IPS DF 6.9 (cell line): ENCODE results near the gene TBC1D22A.

ENCODE experiments used
- DNase-seq: peaks from one replicate; pipeline ENCODE4 v3.0.0-alpha.2; 2013; ENCODE audit warnings: low read depth, low spot score
- H3K27ac ChIP-seq: one replicate; pipeline ENCODE4 v1.5.1; 2013; ENCODE audit warnings: low read length, control low read depth
- H3K27me3 ChIP-seq: 2 replicates; pipeline ENCODE4 v1.6.1; 2013; ENCODE audit warnings: mild to moderate bottlenecking, low read length; ENCODE audit not compliant: control insufficient read depth, insufficient read depth
- H3K36me3 ChIP-seq: 2 replicates; pipeline ENCODE4 v1.6.1; 2013; ENCODE audit warnings: low read length; ENCODE audit not compliant: control insufficient read depth, insufficient read depth
- H3K4me1 ChIP-seq: 2 replicates; pipeline ENCODE4 v1.6.1; 2013; ENCODE audit warnings: low read length; ENCODE audit not compliant: control insufficient read depth, insufficient read depth
- H3K4me3 ChIP-seq: 2 replicates; pipeline ENCODE4 v1.5.1; 2013; ENCODE audit warnings: mild to moderate bottlenecking, low read length
- H3K9me3 ChIP-seq: 2 replicates; pipeline ENCODE4 v1.6.1; 2013; ENCODE audit warnings: low read length, inconsistent platforms; ENCODE audit not compliant: control insufficient read depth, insufficient read depth
- WGBS: extraction: QIAGEN DNeasy Blood & Tissue Kit; methylation state at CpG from one replicate; pipeline ENCODE4 v1.1.7; 2013; ENCODE audit warnings: mixed read lengths, missing lambda C conversion rate; ENCODE audit not compliant: insufficient read length, insufficient coverage; 5-methylcytosine and 5-hydroxymethylcytosine counted together

Gene TBC1D22A

DNA sequence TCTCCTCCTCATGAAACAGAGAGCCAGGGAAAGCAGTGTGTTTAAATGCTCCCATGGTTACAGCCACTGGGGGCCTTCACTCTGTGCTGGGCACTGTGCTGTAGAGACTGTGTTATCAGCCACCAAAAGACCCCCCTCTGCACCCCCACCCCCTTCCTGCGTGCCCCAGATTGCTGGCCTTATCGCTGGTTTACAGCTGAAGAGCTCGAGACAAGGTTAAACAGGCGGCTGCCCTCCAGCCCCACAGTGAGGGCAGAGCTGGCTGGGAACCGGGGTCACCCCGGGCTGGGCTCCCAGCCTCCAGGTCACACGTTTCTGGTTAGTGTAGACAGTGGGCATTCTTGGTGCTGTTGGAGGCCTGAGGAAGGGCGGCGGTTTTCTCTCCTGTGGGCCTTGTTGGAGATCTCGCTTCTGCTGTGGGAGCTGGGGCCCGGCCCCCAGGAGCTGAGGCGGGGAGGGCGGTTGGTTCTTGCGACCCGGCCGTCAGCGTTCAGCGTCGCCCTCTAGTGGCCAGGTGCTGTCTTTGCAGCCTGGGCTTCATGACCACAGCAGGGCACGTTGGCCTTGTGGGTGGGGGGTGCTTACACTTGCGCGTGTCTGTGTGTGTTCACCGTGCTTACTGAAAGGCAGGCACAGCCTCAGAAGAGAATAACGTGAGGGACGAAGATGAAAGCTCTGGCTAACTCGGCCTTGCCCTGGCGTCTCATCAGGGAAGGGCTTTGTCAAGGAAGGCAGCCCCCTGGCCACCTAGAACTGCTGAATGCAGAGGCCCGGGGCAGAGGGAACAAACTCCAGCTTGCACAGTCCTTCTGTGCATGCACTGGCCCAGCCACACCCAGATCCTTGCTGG lies 40.8 kb downstream of the TBC1D22A start:
- no CpG with 5 or more reads among the region's 28 CpGs for WGBS
- DNase-seq: peak; percentile 55

DNA sequence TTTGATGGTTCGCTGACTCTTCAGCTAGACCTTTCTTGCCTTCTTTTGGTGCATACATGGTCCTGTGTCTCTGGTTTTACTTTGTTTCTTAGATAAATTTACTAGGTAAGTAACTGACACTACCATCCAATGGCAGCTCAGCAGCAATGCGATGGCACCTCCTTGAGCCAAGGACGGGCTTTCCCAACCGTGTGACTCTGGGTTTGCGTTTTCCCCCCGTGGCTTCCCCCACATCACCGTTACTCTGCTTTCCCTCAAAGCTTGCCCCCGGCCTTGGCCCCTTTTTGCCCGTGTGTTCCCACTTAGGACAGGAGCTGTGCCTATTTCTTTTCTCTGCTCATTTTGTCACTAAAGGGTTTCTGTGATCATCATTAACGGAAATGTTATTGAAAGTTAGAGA lies 41.5 kb downstream of the TBC1D22A start:
- Histone ChIP-seq H3K27me3 (no peaks in the 10 kb centered on the region), H3K4me1 (0 out of 2 replicates have a peak, but pooled peaks cover 3% of the 10 kb centered on the region), H3K4me3 (no peak overlapping the region), H3K27ac (no peak overlapping the region), H3K36me3 (peaks cover 2% of the 10 kb centered on the region; the same call in 1 of the 2 replicates), H3K9me3 (no peaks in the 10 kb centered on the region)
- DNase-seq: no peak
- no CpG with 5 or more reads among the region's 10 CpGs for WGBS

More for the DNA sequence above, 40.8 kb downstream of the TBC1D22A start:
- Histone ChIP-seq H3K9me3 (no peaks in the 10 kb centered on the region), H3K4me3 (no peak overlapping the region), H3K27me3 (no peaks in the 10 kb centered on the region), H3K4me1 (0 out of 2 replicates have a peak, but pooled peaks cover 3% of the 10 kb centered on the region), H3K27ac (no peak overlapping the region), H3K36me3 (peaks cover 2% of the 10 kb centered on the region; the same call in 1 of the 2 replicates)

DNA sequence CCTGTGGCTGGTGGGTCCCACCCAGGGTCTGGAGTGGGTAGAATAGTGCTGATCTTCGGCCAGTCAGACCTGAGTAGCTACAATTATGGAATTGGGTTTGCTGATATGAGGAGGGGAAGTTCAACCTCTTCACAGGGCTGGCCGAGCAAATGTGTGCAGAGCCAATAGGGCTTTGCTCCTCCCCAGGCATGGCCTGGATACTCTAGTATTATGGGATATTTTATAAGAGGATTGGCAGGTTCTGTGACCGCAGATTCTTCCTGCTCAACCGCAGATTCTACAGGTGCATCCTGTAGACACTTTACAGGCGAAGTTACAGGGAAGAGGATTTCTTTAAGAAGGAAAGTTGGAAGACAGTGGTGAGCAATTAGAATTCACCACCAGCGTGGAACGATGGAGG lies 44.3 kb downstream of the TBC1D22A start:
- no CpG with 5 or more reads among the region's 7 CpGs for WGBS
- Histone ChIP-seq H3K27ac (no peak overlapping the region), H3K4me3 (no peak overlapping the region), H3K4me1 (0 out of 2 replicates have a peak, but pooled peaks cover 3% of the 10 kb centered on the region), H3K36me3 (no peaks in the 10 kb centered on the region), H3K27me3 (no peaks in the 10 kb centered on the region), H3K9me3 (no peaks in the 10 kb centered on the region)
- no peak for DNase-seq

DNA sequence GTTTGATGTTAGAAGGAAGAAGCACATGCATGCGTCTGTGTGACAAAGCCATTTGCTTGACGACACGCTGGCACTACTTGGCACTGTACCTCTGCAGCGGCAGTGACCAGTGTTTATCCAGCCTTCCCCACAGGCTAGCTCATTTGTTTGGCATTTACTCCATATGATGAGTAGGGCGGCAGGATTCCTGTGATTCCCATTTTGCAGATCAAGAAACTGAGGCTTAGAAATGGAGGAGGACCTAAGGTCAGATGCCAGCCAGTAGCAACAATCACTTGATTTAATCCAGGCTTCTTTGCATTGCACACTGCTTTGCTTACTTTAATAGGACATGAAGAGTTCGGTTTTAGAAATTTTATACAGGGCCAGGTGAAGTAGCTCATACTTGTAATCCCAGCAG lies 45.0 kb downstream of the TBC1D22A start:
- H3K4me1 ChIP-seq: 0 out of 2 replicates have a peak, but pooled peaks cover 3% of the 10 kb centered on the region
- H3K27me3 ChIP-seq: no peaks in the 10 kb centered on the region
- H3K4me3 ChIP-seq: no peak overlapping the region
- H3K36me3 ChIP-seq: no peaks in the 10 kb centered on the region
- H3K9me3 ChIP-seq: no peaks in the 10 kb centered on the region
- DNase-seq: no peak
- H3K27ac ChIP-seq: no peak overlapping the region
- no CpG with 5 or more reads among the region's 6 CpGs for WGBS

DNA sequence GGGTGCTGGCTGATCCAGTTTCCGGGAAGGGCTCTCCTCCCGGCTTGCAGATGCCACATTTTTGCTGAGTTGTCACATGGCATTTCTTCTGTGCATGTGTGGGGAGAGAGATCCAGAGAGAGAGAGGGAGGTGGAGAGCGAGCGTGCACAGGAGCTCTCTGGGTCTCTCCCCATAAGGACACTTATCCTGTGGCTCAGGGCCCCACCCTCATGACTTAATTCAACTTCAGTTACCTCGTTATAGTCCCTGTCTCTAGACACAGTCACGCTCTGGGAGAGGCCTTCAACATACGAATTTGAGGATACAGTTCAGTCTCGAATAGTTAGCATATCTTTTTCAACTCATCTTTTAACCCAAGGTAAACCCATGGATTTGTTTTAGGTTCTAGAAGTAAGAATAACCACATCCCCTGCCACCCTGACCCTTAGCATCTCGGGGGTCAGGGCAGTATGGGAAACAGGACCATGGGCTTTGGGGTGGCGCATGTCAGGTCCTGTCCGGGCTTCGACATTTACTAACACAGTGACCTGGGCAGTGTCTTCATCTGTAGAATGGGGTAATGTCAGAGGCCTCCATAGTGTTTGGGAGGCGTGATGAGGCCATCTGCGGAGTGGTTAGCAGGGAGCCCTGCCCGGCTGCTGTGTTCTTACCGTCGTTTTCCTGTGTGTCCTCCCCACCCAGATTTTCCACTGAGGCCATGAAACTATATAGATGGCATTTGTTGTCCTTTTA lies 46.9 kb downstream of the TBC1D22A start:
- DNase-seq: no peak
- Histone ChIP-seq H3K4me3 (no peak overlapping the region), H3K27me3 (no peaks in the 10 kb centered on the region), H3K4me1 (0 out of 2 replicates have a peak, but pooled peaks cover 1% of the 10 kb centered on the region), H3K9me3 (no peaks in the 10 kb centered on the region), H3K27ac (no peak overlapping the region), H3K36me3 (no peaks in the 10 kb centered on the region)
- WGBS: no CpG with 5 or more reads among the region's 17 CpGs

DNA sequence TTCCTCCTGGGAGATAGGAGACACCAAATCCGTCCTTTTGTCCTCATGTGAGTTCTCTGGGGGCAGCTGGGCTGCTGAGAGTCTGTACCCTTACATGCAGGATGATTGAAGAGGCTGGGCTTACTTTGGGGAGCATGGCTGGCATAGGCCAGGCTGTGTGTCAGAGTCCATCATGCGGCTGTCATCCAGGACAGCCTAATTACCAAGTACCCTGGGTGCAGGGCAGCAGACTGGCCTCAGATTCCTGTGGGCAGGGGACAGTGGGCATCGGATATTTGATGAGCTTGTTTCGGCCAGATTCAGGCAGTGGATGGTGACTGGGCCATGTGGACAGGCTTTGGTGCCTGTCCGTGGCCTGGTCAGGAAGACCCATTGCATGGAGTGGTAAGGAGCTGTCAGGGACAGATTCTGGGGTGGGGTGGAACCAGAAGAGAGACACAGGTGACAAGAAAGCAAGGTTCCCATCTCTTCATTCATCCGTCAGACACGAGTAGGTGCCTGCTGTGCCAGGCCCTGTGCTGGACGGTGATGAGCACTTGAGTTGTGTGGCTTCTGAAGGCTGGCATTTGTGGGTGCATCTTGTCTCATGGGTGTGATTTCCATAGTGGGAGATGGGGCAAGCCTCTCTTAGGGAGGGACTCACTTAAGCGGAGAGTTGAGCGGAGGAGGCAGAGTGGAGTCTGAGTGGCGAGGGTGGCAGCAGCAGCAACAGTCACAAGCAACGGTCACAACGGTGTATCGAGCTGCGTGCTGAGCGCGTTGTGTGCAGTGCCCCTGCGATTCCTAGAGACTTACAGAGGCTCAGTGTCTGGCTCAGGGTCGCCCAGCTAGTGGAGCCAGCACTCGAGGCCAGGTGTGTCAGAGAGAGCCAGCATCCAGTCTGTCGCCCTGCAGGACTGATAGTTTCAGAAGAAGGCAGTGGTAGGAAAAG lies 48.7 kb downstream of the TBC1D22A start:
- Histone ChIP-seq H3K4me3 (no peak overlapping the region), H3K27me3 (no peaks in the 10 kb centered on the region), H3K4me1 (0 out of 2 replicates have a peak, but pooled peaks cover 1% of the 10 kb centered on the region), H3K36me3 (no peaks in the 10 kb centered on the region), H3K9me3 (no peaks in the 10 kb centered on the region), H3K27ac (no peak overlapping the region)
- WGBS: no CpG with 5 or more reads among the region's 21 CpGs
- DNase-seq: no peak

DNA sequence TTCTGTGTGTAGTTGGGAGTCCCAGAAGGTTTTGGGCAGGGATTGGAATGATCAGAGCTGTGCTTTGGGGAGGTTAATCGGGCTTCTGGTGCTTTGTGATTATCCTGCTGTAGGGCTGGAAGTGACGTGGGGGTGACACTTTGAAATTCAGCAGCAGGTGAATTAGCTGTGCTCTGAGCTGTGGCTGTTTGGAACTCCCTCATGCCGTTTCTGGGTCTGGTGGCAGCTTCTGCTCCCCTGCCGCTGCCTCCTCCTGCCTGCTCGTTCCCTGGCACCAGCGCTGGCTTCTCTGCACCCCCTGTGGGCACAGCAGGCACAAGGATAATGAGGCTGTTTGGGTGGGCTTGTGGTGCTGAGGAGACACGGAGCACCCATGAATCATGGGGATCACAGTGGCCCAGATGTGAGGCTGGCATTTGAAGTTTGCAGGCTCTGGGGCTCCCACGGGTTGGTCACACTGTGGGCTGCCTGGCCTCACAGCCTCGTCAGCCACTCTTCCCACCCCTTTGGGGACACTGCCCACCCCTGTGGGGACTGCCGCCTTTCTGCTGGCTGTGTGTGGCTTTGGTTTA lies 49.7 kb downstream of the TBC1D22A start:
- Histone ChIP-seq H3K27me3 (no peaks in the 10 kb centered on the region), H3K27ac (no peak overlapping the region), H3K36me3 (no peaks in the 10 kb centered on the region), H3K4me3 (no peak overlapping the region), H3K4me1 (0 out of 2 replicates have a peak, but pooled peaks cover 1% of the 10 kb centered on the region), H3K9me3 (no peaks in the 10 kb centered on the region)
- no peak for DNase-seq
- no CpG with 5 or more reads among the region's 10 CpGs for WGBS

DNA sequence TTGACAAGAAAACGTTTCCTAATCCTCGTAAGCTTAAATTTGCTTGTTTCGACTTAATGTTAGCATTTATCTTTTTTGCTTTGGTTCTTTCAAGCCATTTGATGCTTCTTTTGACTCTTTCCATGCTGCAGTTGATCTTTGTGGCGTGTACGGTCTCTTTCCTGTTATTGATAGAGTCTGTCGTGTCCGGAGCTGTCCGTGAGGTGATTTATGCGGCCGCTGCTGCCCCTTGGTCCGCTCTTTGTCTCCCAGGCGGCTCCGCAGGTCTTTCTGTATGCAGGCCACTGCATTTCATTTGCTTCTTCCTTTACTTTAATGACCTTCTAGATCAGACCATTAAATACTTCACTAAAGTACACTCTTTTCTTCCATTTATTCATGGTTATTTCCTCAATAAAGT lies 50.3 kb downstream of the TBC1D22A start:
- no CpG with 5 or more reads among the region's 13 CpGs for WGBS
- Histone ChIP-seq H3K4me3 (no peak overlapping the region), H3K27me3 (no peaks in the 10 kb centered on the region), H3K4me1 (no peaks in the 10 kb centered on the region), H3K9me3 (no peaks in the 10 kb centered on the region), H3K27ac (no peak overlapping the region), H3K36me3 (no peaks in the 10 kb centered on the region)
- DNase-seq: no peak

DNA sequence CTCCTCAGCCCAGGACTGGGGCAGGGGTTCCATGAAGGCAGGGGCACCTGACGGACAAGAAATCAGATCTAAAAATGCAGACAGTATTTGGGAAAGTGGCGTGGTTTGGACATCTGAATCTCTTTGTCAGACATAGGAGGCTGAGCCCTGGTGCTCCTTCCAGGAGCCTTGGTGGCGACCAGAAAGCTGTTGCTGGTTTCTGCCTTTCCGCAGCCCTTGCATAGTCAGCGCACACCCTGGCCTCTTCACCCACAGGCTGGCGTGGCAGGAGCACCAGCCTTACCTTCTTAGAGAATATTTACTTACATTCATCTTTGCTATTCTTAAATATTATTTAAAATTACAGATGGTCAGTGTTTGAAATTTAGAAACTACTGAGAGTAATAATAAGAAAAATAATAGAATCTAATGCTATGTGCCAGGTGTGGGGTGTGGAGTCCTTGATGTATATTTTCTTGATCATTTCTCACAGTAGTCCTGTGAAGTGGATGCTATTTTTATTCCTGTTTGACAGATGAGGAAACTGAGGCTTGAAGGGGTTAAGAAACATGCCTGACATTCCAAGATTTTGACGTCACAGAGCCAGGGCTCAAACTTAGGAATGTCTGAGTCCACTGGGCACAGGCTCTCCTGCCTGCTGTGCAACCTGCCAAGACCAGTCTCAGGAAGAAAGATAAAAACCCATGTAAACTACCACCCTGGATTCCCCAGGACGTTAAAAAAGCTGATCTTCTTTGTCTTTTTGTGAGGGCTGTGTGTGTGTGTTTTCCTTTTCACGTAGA lies 51.6 kb downstream of the TBC1D22A start:
- Histone ChIP-seq H3K27me3 (no peaks in the 10 kb centered on the region), H3K4me1 (no peaks in the 10 kb centered on the region), H3K27ac (no peak overlapping the region), H3K4me3 (no peak overlapping the region), H3K9me3 (no peaks in the 10 kb centered on the region), H3K36me3 (no peaks in the 10 kb centered on the region)
- no CpG with 5 or more reads among the region's 9 CpGs for WGBS
- DNase-seq: no peak
